Activated CD4-positive, CD25-positive, alpha-beta regulatory T cell treated with anti-CD3 and anti-CD28 coated beads, Interleukin-2, amount 50 U/mL, for 24 hours (primary cell): ENCODE measurements around the gene BCL6.
A peak's percentile ranks its signal among the peaks of the same experiment; 100 is the strongest.

Experiments used
- ATAC-seq, 2 donors: fragments of 150-1000 bp; cut with Tn5 transposase; one replicate each; pipeline ENCODE4 v1.10.0; 2021; ENCODE audit warnings: mild to moderate bottlenecking in 1 of 2, moderate library complexity in 1 of 2

Gene BCL6

GRCh38 chr3:187759601-187760000 lies 14.3 kb upstream of the BCL6 start:
- no peak for ATAC-seq

GRCh38 chr3:187758318-187758955 lies 13.2 kb upstream of the BCL6 start:
- ATAC-seq: no peak

GRCh38 chr3:187753516-187753915 lies 8.2 kb upstream of the BCL6 start:
- ATAC-seq: no peak

GRCh38 chr3:187750513-187751123 lies 5.3 kb upstream of the BCL6 start:
- ATAC-seq: no peak

- no peak for ATAC-seq
These were observed 4.8 kb upstream of the BCL6 start for GRCh38 chr3:187750006-187750512.

- peak; percentile 46 to 53 for ATAC-seq
These were observed 2.8 kb upstream of the BCL6 start for GRCh38 chr3:187748050-187748481.

GRCh38 chr3:187747506-187747905 lies 2.2 kb upstream of the BCL6 start:
- ATAC-seq: no peak

GRCh38 chr3:187746442-187747281 lies 1.4 kb upstream of the BCL6 start:
- peak in 1 of 2 donors; percentile 1 for ATAC-seq

- ATAC-seq: no peak
These were observed 782 bp upstream of the BCL6 start for GRCh38 chr3:187746059-187746441.

- ATAC-seq: peak in 1 of 2 donors; percentile 6
These were observed 808 bp downstream of the BCL6 start for GRCh38 chr3:187744169-187745151.

GRCh38 chr3:187743195-187744141 lies 1.8 kb downstream of the BCL6 start:
- ATAC-seq: no peak

GRCh38 chr3:187742351-187743171 lies 2.7 kb downstream of the BCL6 start:
- ATAC-seq: no peak

- ATAC-seq: peak; percentile 34 to 47
These were observed 3.6 kb downstream of the BCL6 start for GRCh38 chr3:187741403-187742350.

GRCh38 chr3:187740421-187741399 lies 4.6 kb downstream of the BCL6 start:
- ATAC-seq: peak in 1 of 2 donors; percentile 6

- peak; percentile 8 to 16 for ATAC-seq
These were observed 5.5 kb downstream of the BCL6 start for GRCh38 chr3:187739561-187740332.

- no peak for ATAC-seq
These were observed 6.1 kb downstream of the BCL6 start for GRCh38 chr3:187739094-187739560.
